AG04450 (cell line): Measurements from ENCODE around the gene LITAF. TPM values are rescaled to one million over a fixed set of nuclear protein-coding genes. Genes with fewer than 3 reads are reported as not detected.

Experiments
- CTCF ChIA-PET: fragments of 300-600, 350-600 bp; formaldehyde crosslinking; extraction: SDS; loops from one replicate; lab custom pipeline; 2022; ENCODE audit warnings: antibody characterized with exemption, inconsistent platforms; lab: Charles Lee
- POLR2A ChIA-PET: fragments of 350-600 bp; formaldehyde crosslinking; extraction: SDS; loops from one replicate; lab custom pipeline; 2021; ENCODE audit warnings: antibody characterized with exemption, inconsistent platforms; lab: Yijun Ruan, JAX
- DNase-seq: peaks from one replicate; pipeline ENCODE4 v3.0.0-alpha.2; 2011; ENCODE audit warnings: low read depth, low spot score
- H3K27ac ChIP-seq: one replicate; pipeline ENCODE4 v1.5.1; 2012; ENCODE audit warnings: low read depth, low read length, control low read depth
- H3K27me3 ChIP-seq: one replicate; pipeline ENCODE4 v1.6.0; 2012; ENCODE audit warnings: low read length; ENCODE audit not compliant: control insufficient read depth, insufficient read depth
- H3K4me3 ChIP-seq: 2 replicates; pipeline ENCODE4 v1.5.1; 2011; ENCODE audit warnings: mild to moderate bottlenecking, low read depth, low read length, control low read depth
- H3K9me3 ChIP-seq: 2 replicates; pipeline ENCODE4 v1.5.1; 2012; ENCODE audit warnings: low read length; ENCODE audit not compliant: control insufficient read depth, insufficient read depth
- polyA plus RNA-seq: library from polyadenylated mRNA; depleted of rRNA; stranded (reverse); fragments of >200 nt; gene quantifications from 2 replicates; pipeline ENCODE4 v1.2.3, GENCODE V29; 2011
- TF ChIP-seq, protein P1 (sequence below): IDR thresholded peaks from 2 replicates; pipeline ENCODE4 v1.5.1; 2011; ENCODE audit warnings: low read depth, low read length, control low read depth, inconsistent platforms

Gene LITAF
- polyA plus RNA-seq, 1 experiment, result 190 TPM

DNA sequence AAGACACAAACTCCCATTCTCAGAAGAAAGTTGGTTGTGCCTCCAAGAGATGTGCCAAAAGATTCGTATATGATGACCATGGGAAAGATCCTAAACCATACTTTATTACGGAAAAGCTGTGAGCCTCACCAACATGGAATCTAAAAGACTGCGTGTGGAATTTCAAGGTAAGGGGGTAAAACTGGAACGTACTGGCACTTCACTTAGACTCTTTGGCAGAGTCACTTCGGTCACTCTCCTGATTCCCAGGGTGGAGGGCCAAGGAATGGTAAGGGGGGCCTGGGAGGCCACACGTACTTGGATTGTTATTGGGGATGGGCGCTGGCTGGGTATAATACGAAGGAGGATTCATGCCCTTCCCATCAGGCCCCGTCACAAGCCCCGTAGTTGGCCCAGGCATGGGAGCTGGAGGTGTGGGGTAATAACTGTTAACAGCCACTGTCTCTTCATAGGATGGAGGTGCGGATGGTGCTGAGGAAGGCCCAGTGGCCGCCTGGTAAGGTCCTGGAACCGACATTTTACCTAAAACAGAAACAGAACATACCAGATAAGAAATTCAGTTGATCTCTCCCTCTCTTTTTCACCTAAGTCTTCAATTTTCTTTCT lies 30.4 kb downstream of the LITAF start:
- H3K4me3 ChIP-seq, result no peak overlapping the region
- no peak overlapping the region for H3K27ac ChIP-seq
- POLR2A ChIA-PET, result no interaction called here
- peaks cover 16% of the 10 kb centered on the region for H3K9me3 ChIP-seq
- no peak for DNase-seq
- TF ChIP-seq, protein P1, sequence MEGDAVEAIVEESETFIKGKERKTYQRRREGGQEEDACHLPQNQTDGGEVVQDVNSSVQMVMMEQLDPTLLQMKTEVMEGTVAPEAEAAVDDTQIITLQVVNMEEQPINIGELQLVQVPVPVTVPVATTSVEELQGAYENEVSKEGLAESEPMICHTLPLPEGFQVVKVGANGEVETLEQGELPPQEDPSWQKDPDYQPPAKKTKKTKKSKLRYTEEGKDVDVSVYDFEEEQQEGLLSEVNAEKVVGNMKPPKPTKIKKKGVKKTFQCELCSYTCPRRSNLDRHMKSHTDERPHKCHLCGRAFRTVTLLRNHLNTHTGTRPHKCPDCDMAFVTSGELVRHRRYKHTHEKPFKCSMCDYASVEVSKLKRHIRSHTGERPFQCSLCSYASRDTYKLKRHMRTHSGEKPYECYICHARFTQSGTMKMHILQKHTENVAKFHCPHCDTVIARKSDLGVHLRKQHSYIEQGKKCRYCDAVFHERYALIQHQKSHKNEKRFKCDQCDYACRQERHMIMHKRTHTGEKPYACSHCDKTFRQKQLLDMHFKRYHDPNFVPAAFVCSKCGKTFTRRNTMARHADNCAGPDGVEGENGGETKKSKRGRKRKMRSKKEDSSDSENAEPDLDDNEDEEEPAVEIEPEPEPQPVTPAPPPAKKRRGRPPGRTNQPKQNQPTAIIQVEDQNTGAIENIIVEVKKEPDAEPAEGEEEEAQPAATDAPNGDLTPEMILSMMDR, result no peak
- H3K27me3 ChIP-seq, result no peaks in the 10 kb centered on the region
- CTCF ChIA-PET, result interaction anchor here (0.9 kb wide), 1 partner anchor 25 kb away, joined by 3 read pairs; no protein-coding TSS in a partner anchor

GRCh38 chr16:11554053-11554452 lies 32.7 kb downstream of the LITAF start:
- TF ChIP-seq, protein P1, result no peak
- H3K9me3 ChIP-seq, result peaks cover 20% of the 10 kb centered on the region
- ChIA-PET CTCF (interaction anchor here (1.0 kb wide), 1 partner anchor 160 kb away, joined by 6 read pairs; no protein-coding TSS in a partner anchor), POLR2A (no interaction called here)
- no peak overlapping the region for H3K27ac ChIP-seq
- no peak overlapping the region for H3K4me3 ChIP-seq
- DNase-seq, result no peak
- H3K27me3 ChIP-seq, result no peaks in the 10 kb centered on the region

GRCh38 chr16:11553371-11553770 lies 33.3 kb downstream of the LITAF start:
- POLR2A ChIA-PET, result no interaction called here
- Histone ChIP-seq H3K27me3 (no peaks in the 10 kb centered on the region), H3K4me3 (no peak overlapping the region), H3K27ac (no peak overlapping the region), H3K9me3 (peaks cover 20% of the 10 kb centered on the region)
- TF ChIP-seq, protein P1, result no peak
- no peak for DNase-seq
- CTCF ChIA-PET, result no interaction called here

GRCh38 chr16:11552440-11552839 lies 34.3 kb downstream of the LITAF start:
- Histone ChIP-seq H3K27ac (no peak overlapping the region), H3K9me3 (peaks cover 19% of the 10 kb centered on the region), H3K27me3 (no peaks in the 10 kb centered on the region), H3K4me3 (no peak overlapping the region)
- TF ChIP-seq, protein P1, result no peak
- CTCF ChIA-PET, result no interaction called here
- POLR2A ChIA-PET, result no interaction called here
- DNase-seq, result no peak

DNA sequence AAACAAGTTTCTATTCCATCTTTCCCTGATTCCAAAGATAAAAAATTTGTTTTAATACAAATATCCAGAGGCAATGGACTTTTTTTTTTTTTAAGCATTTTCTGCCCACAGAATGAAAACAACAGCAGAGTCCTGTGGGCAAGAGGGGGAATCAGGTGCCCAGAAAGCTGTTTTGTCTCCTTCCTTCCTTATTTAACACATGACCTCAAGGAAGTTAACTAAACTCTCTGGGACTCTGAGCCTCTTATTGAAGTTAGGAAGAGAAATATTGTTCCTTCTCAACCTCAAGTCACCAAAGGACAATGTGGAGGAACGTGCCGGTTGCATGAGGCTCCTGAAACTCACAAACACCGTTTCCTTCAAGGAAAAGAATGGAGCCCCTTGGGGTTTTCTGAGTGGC lies 34.9 kb downstream of the LITAF start:
- no peak overlapping the region for H3K27ac ChIP-seq
- no peaks in the 10 kb centered on the region for H3K27me3 ChIP-seq
- no peak for DNase-seq
- ChIA-PET POLR2A (no interaction called here), CTCF (no interaction called here)
- H3K9me3 ChIP-seq, result peaks cover 14% of the 10 kb centered on the region
- no peak overlapping the region for H3K4me3 ChIP-seq
- TF ChIP-seq, protein P1, result no peak
